HFFc6 (cell line): ENCODE data around the gene ADH4. TPM values are rescaled to one million over a fixed set of nuclear protein-coding genes. Genes with fewer than 3 reads are reported as not detected.

Experiments
- DNase-seq: peaks from one replicate; pipeline ENCODE4 v3.0.0-alpha.2; 2018
- H3K27ac Mint-ChIP-seq: 2 replicates; pipeline ENCODE4 v1.8.0; 2020; ENCODE audit warnings: mild to moderate bottlenecking, mixed read lengths
- H3K27me3 Mint-ChIP-seq: 2 replicates; pipeline ENCODE4 v1.8.0; 2021; ENCODE audit warnings: mild to moderate bottlenecking, moderate library complexity, mixed read lengths; ENCODE audit not compliant: insufficient read depth
- H3K36me3 Mint-ChIP-seq: 2 replicates; pipeline ENCODE4 v1.8.0; 2021; ENCODE audit warnings: low read depth, mixed read lengths
- H3K4me1 Mint-ChIP-seq: 2 replicates; pipeline ENCODE4 v1.8.0; 2020; ENCODE audit warnings: low read depth, mixed read lengths
- H3K4me3 Mint-ChIP-seq: 2 replicates; pipeline ENCODE4 v1.8.0; 2020; ENCODE audit warnings: mild to moderate bottlenecking, moderate library complexity, mixed read lengths
- H3K9me3 Mint-ChIP-seq: 2 replicates; pipeline ENCODE4 v1.8.0; 2020; ENCODE audit warnings: mild to moderate bottlenecking, mixed read lengths
- CTCF ChIP-seq: fragments of 200-600 bp; sonication (generic); IDR thresholded peaks from 2 replicates; pipeline ENCODE4 v1.5.0; 2021; ENCODE audit warnings: antibody characterized with exemption, mild to moderate bottlenecking
- total RNA-seq, 6 experiments: library from RNA; stranded (reverse); fragmentation: NEBNext Ultra II Directional; extraction: Animal tissue kit (Norgen Biotek cat#: 25700); gene quantifications; 2 replicates in 1 of 6; 3 replicates in 5 of 6; pipeline ENCODE4 v1.2.3, GENCODE V29; 2021

The ADH4 gene
- total RNA-seq, 6 experiments from 2014 or later: not detected

- H3K9me3 Mint-ChIP-seq: no peaks in the 10 kb centered on the region
- no peak for TF ChIP-seq CTCF
- H3K36me3 Mint-ChIP-seq: peaks cover 34% of the 10 kb centered on the region
- no peak for DNase-seq
- peaks cover 2% of the 10 kb centered on the region; the same call in 1 of the 2 replicates for H3K27me3 Mint-ChIP-seq
- peaks cover 7% of the 10 kb centered on the region; the same call in 1 of the 2 replicates for H3K4me1 Mint-ChIP-seq
- H3K4me3 Mint-ChIP-seq: no peak overlapping the region
- H3K27ac Mint-ChIP-seq: no peak overlapping the region
These were observed 69.3 kb downstream of the ADH4 start for GRCh38 chr4:99074816-99075215.

Other genes with a start within 250 kb of the ADH4 start
- 100 to 1,000 TPM; 117 to 147 (median 127) TPM for gene EIF4E, start 215.2 kb downstream of the ADH4 start, total RNA-seq
- 10 to 100 TPM; 49.0 to 61.4 (median 56.1) TPM for gene METAP1, start 148.6 kb downstream of the ADH4 start, total RNA-seq
- gene ADH5, start 55.5 kb downstream of the ADH4 start, total RNA-seq: 100 to 1,000 TPM; 193 to 211 (median 205) TPM
- not detected for gene ADH6, start 74.9 kb upstream of the ADH4 start, total RNA-seq
- gene ADH1A, start 146.7 kb upstream of the ADH4 start, total RNA-seq: not detected
- not detected for gene ADH1B, start 177.1 kb upstream of the ADH4 start, total RNA-seq
- gene ADH1C, start 208.4 kb upstream of the ADH4 start, total RNA-seq: not detected